ENCODE results near the gene FASLG.

The FASLG gene

GRCh38 chr1:172647110-172647564 is 11.8 kb upstream of the FASLG start:
- Histone ChIP-seq H3K27ac (ENCODE audit: low read depth, low read length) (no peak overlapping the region), H3K9ac (ENCODE audit: low read length) (no peak overlapping the region), H3K9me3 (ENCODE audit: low read length) (no peaks in the 10 kb centered on the region), H3K27me3 (ENCODE audit: control insufficient read depth in 1 of 2, insufficient read depth in 2 of 2, low read length in 2 of 2) (no peaks in the 10 kb centered on the region), H3K36me3 (ENCODE audit: insufficient read depth, low read length) (no peaks in the 10 kb centered on the region), H3K4me3 (ENCODE audit: low read depth in 1 of 2, low read length in 2 of 2) (no peak overlapping the region), H3K4me1 (ENCODE audit: insufficient read depth, low read length) (no peaks in the 10 kb centered on the region)

DNA sequence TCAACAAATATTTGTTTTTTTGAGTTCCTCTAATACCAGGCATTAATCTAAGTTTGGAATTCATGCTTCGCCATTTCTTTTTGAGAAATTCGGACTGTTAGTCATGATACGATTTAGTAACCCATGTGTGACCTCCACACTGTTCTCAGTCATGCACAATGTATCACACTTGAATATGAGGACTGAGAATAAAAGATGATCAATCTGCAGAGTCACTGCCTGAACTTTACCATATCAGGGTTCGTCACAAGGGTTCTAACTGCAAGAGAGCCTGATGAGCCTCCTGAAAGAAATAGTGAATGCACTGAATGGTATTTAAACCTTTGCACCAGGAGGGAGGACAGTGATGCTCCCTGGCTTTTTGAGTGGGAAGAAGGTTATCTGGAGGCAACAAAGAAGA is 10.9 kb upstream of the FASLG start:
- no peak overlapping the region for H3K27ac ChIP-seq (ENCODE audit: low read depth, low read length)
- no peak overlapping the region for H3K4me3 ChIP-seq (ENCODE audit: low read depth in 1 of 2, low read length in 2 of 2)
- no peaks in the 10 kb centered on the region for H3K27me3 ChIP-seq (ENCODE audit: control insufficient read depth in 1 of 2, insufficient read depth in 2 of 2, low read length in 2 of 2)
- H3K36me3 ChIP-seq (ENCODE audit: insufficient read depth, low read length) = no peaks in the 10 kb centered on the region
- no peaks in the 10 kb centered on the region for H3K9me3 ChIP-seq (ENCODE audit: low read length)
- no peaks in the 10 kb centered on the region for H3K4me1 ChIP-seq (ENCODE audit: insufficient read depth, low read length)
- no peak overlapping the region for H3K9ac ChIP-seq (ENCODE audit: low read length)

GRCh38 chr1:172650474-172651193 is 8.3 kb upstream of the FASLG start:
- H3K9me3 ChIP-seq (ENCODE audit: low read length) = no peaks in the 10 kb centered on the region
- no peaks in the 10 kb centered on the region for H3K27me3 ChIP-seq (ENCODE audit: control insufficient read depth in 1 of 2, insufficient read depth in 2 of 2, low read length in 2 of 2)
- no peak overlapping the region for H3K27ac ChIP-seq (ENCODE audit: low read depth, low read length)
- no peaks in the 10 kb centered on the region for H3K4me1 ChIP-seq (ENCODE audit: insufficient read depth, low read length)
- no peaks in the 10 kb centered on the region for H3K36me3 ChIP-seq (ENCODE audit: insufficient read depth, low read length)
- no peak overlapping the region for H3K4me3 ChIP-seq (ENCODE audit: low read depth in 1 of 2, low read length in 2 of 2)
- no peak overlapping the region for H3K9ac ChIP-seq (ENCODE audit: low read length)

- Histone ChIP-seq H3K9ac (ENCODE audit: low read length) (no peak overlapping the region), H3K27me3 (ENCODE audit: control insufficient read depth in 1 of 2, insufficient read depth in 2 of 2, low read length in 2 of 2) (no peaks in the 10 kb centered on the region), H3K36me3 (ENCODE audit: insufficient read depth, low read length) (no peaks in the 10 kb centered on the region), H3K27ac (ENCODE audit: low read depth, low read length) (no peak overlapping the region), H3K4me1 (ENCODE audit: insufficient read depth, low read length) (no peaks in the 10 kb centered on the region), H3K4me3 (ENCODE audit: low read depth in 1 of 2, low read length in 2 of 2) (no peak overlapping the region), H3K9me3 (ENCODE audit: low read length) (no peaks in the 10 kb centered on the region)
Observed at GRCh38 chr1:172653015-172653709, 5.7 kb upstream of the FASLG start.

GRCh38 chr1:172654535-172654934 is 4.4 kb upstream of the FASLG start:
- Histone ChIP-seq H3K9me3 (ENCODE audit: low read length) (no peaks in the 10 kb centered on the region), H3K27ac (ENCODE audit: low read depth, low read length) (no peak overlapping the region), H3K4me1 (ENCODE audit: insufficient read depth, low read length) (no peaks in the 10 kb centered on the region), H3K27me3 (ENCODE audit: control insufficient read depth in 1 of 2, insufficient read depth in 2 of 2, low read length in 2 of 2) (no peaks in the 10 kb centered on the region), H3K4me3 (ENCODE audit: low read depth in 1 of 2, low read length in 2 of 2) (no peak overlapping the region), H3K36me3 (ENCODE audit: insufficient read depth, low read length) (no peaks in the 10 kb centered on the region), H3K9ac (ENCODE audit: low read length) (no peak overlapping the region)

DNA sequence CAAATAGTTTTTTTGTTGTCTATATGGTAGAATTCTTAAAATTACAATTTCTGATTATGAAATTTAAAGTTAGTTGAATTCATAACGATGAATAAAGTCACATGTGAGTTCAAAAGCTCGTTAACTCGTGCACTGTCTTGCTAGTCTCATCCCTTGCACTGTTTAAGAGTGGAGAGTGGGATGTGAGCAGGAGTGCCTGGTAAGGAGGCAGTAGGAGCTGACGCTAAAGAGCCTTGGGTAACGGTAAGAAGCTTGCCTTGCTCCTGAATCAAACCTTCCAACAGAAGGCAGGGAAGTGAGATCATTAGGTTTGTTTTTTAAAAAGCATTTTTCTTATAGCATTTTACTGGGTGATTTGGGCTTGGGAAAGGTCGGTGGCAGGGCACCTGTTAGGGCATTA is 2.3 kb upstream of the FASLG start:
- H3K9ac ChIP-seq (ENCODE audit: low read length) = no peak overlapping the region

DNA sequence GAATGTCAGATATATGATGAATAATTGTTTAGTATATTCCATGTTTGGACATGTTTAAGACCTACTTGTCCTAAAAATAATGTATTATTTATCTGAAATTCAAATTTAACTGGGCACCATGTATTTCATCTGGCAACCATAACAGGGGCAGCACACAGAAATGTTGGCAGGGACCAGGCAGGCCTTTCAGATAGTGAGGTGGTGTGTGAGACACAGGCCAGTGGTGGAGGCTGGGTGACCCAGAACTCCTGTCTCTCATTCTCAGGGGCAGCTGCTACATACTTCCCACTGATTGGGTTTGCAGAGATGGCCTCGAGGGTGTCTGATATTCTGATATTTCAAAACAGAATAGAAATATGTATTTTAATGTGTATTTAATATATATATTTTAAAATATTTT is 1.3 kb upstream of the FASLG start:
- Histone ChIP-seq H3K27ac (ENCODE audit: low read depth, low read length) (no peak overlapping the region), H3K4me3 (ENCODE audit: low read depth in 1 of 2, low read length in 2 of 2) (no peak overlapping the region), H3K9me3 (ENCODE audit: low read length) (no peaks in the 10 kb centered on the region), H3K4me1 (ENCODE audit: insufficient read depth, low read length) (no peaks in the 10 kb centered on the region), H3K27me3 (ENCODE audit: control insufficient read depth in 1 of 2, insufficient read depth in 2 of 2, low read length in 2 of 2) (no peaks in the 10 kb centered on the region), H3K9ac (ENCODE audit: low read length) (no peak overlapping the region), H3K36me3 (ENCODE audit: insufficient read depth, low read length) (no peaks in the 10 kb centered on the region)

More for the DNA sequence above, 2.3 kb upstream of the FASLG start:
- Histone ChIP-seq H3K27me3 (ENCODE audit: control insufficient read depth in 1 of 2, insufficient read depth in 2 of 2, low read length in 2 of 2) (no peaks in the 10 kb centered on the region), H3K36me3 (ENCODE audit: insufficient read depth, low read length) (no peaks in the 10 kb centered on the region), H3K27ac (ENCODE audit: low read depth, low read length) (no peak overlapping the region), H3K9me3 (ENCODE audit: low read length) (no peaks in the 10 kb centered on the region), H3K4me1 (ENCODE audit: insufficient read depth, low read length) (no peaks in the 10 kb centered on the region), H3K4me3 (ENCODE audit: low read depth in 1 of 2, low read length in 2 of 2) (no peak overlapping the region)

GRCh38 chr1:172661107-172661506 is 2.2 kb downstream of the FASLG start:
- H3K4me1 ChIP-seq (ENCODE audit: insufficient read depth, low read length) = no peaks in the 10 kb centered on the region
- H3K9me3 ChIP-seq (ENCODE audit: low read length) = no peaks in the 10 kb centered on the region
- no peak overlapping the region for H3K9ac ChIP-seq (ENCODE audit: low read length)
- no peak overlapping the region for H3K4me3 ChIP-seq (ENCODE audit: low read depth in 1 of 2, low read length in 2 of 2)
- no peaks in the 10 kb centered on the region for H3K36me3 ChIP-seq (ENCODE audit: insufficient read depth, low read length)
- no peaks in the 10 kb centered on the region for H3K27me3 ChIP-seq (ENCODE audit: control insufficient read depth in 1 of 2, insufficient read depth in 2 of 2, low read length in 2 of 2)
- no peak overlapping the region for H3K27ac ChIP-seq (ENCODE audit: low read depth, low read length)

- no peak overlapping the region for H3K9ac ChIP-seq (ENCODE audit: low read length)
- H3K4me3 ChIP-seq (ENCODE audit: low read depth in 1 of 2, low read length in 2 of 2) = no peak overlapping the region
- no peak overlapping the region for H3K27ac ChIP-seq (ENCODE audit: low read depth, low read length)
- H3K4me1 ChIP-seq (ENCODE audit: insufficient read depth, low read length) = no peaks in the 10 kb centered on the region
- H3K27me3 ChIP-seq (ENCODE audit: control insufficient read depth in 1 of 2, insufficient read depth in 2 of 2, low read length in 2 of 2) = no peaks in the 10 kb centered on the region
- no peaks in the 10 kb centered on the region for H3K9me3 ChIP-seq (ENCODE audit: low read length)
- no peaks in the 10 kb centered on the region for H3K36me3 ChIP-seq (ENCODE audit: insufficient read depth, low read length)
Observed at GRCh38 chr1:172662464-172663109, 3.7 kb downstream of the FASLG start.

- Histone ChIP-seq H3K27me3 (ENCODE audit: control insufficient read depth in 1 of 2, insufficient read depth in 2 of 2, low read length in 2 of 2) (no peaks in the 10 kb centered on the region), H3K36me3 (ENCODE audit: insufficient read depth, low read length) (no peaks in the 10 kb centered on the region), H3K4me1 (ENCODE audit: insufficient read depth, low read length) (no peaks in the 10 kb centered on the region), H3K27ac (ENCODE audit: low read depth, low read length) (no peak overlapping the region), H3K9me3 (ENCODE audit: low read length) (no peaks in the 10 kb centered on the region), H3K4me3 (ENCODE audit: low read depth in 1 of 2, low read length in 2 of 2) (no peak overlapping the region), H3K9ac (ENCODE audit: low read length) (no peak overlapping the region)
Observed at GRCh38 chr1:172663732-172664131, 4.8 kb downstream of the FASLG start.

DNA sequence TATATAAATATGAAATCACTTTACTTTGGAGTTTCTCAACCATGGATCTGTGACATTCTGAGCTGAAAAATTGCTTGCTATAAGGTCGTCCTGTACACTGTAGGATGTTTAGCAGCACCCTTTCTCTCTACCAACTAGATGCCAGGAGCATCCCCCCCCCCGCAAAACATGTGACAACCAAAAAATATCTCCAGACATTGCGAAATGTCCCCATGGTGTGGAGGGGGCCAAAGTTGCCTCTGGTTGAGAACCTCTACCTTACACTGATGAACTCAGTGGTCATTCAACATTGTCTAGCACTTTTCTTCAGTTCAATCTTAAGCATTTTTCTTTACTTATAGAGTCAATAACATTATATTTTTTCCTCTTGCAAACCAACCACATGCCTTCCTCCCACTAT is 9.2 kb downstream of the FASLG start:
- no peak overlapping the region for H3K4me3 ChIP-seq (ENCODE audit: low read depth in 1 of 2, low read length in 2 of 2)
- H3K9me3 ChIP-seq (ENCODE audit: low read length) = no peaks in the 10 kb centered on the region
- H3K36me3 ChIP-seq (ENCODE audit: insufficient read depth, low read length) = no peaks in the 10 kb centered on the region
- no peaks in the 10 kb centered on the region for H3K4me1 ChIP-seq (ENCODE audit: insufficient read depth, low read length)
- H3K9ac ChIP-seq (ENCODE audit: low read length) = no peak overlapping the region
- no peak overlapping the region for H3K27ac ChIP-seq (ENCODE audit: low read depth, low read length)
- H3K27me3 ChIP-seq (ENCODE audit: control insufficient read depth in 1 of 2, insufficient read depth in 2 of 2, low read length in 2 of 2) = no peaks in the 10 kb centered on the region

Data from muscle layer of colon (tissue), 2 donors.